H9 (cell line): ENCODE results near the gene OR6V1. TPM values are rescaled to one million over a fixed set of nuclear protein-coding genes. Genes with fewer than 3 reads are reported as not detected.

Experiments
- DNase-seq: peaks from one replicate; pipeline ENCODE4 v3.0.0-alpha.2; 2017
- H2AFZ ChIP-seq: one replicate; pipeline ENCODE4 v1.6.1; 2013; ENCODE audit warnings: mild to moderate bottlenecking, low read length, control low read depth, moderate library complexity
- H2AK5ac ChIP-seq: 2 replicates; pipeline ENCODE4 v1.6.1; 2013; ENCODE audit warnings: low read length, control low read depth, mixed read lengths; ENCODE audit not compliant: insufficient read length
- H2BK120ac ChIP-seq: one replicate; pipeline ENCODE4 v1.6.1; 2013; ENCODE audit warnings: low read depth, mild to moderate bottlenecking, low read length, control low read depth, inconsistent platforms; ENCODE audit not compliant: poor library complexity, severe bottlenecking
- H2BK12ac ChIP-seq: 2 replicates; pipeline ENCODE4 v1.6.1; 2013; ENCODE audit warnings: low read length, control low read depth, mixed read lengths, low read depth; ENCODE audit not compliant: insufficient read length
- H2BK15ac ChIP-seq: 2 replicates; pipeline ENCODE4 v1.6.1; 2013; ENCODE audit warnings: low read depth, low read length, control low read depth
- H2BK20ac ChIP-seq: one replicate; pipeline ENCODE4 v1.6.1; 2013; ENCODE audit warnings: low read depth, mild to moderate bottlenecking, low read length, control low read depth, inconsistent platforms; ENCODE audit not compliant: poor library complexity, severe bottlenecking
- H2BK5ac ChIP-seq: 2 replicates; pipeline ENCODE4 v1.6.1; 2013; ENCODE audit warnings: low read length, control low read depth, mixed read lengths; ENCODE audit not compliant: insufficient read length
- H3K14ac ChIP-seq: 2 replicates; pipeline ENCODE4 v1.6.1; 2013; ENCODE audit warnings: low read length, control low read depth; ENCODE audit not compliant: insufficient read depth
- H3K18ac ChIP-seq: 2 replicates; pipeline ENCODE4 v1.6.1; 2013; ENCODE audit warnings: low read depth, mild to moderate bottlenecking, mixed read lengths, low read length, control low read depth; ENCODE audit not compliant: insufficient read length
- H3K23ac ChIP-seq: 2 replicates; pipeline ENCODE4 v1.6.1; 2013; ENCODE audit warnings: low read length, control low read depth, mixed read lengths, low read depth; ENCODE audit not compliant: insufficient read length
- H3K23me2 ChIP-seq: 2 replicates; pipeline ENCODE4 v1.6.1; 2013; ENCODE audit warnings: low read depth, mild to moderate bottlenecking, mixed read lengths, low read length, control low read depth; ENCODE audit not compliant: insufficient read length, poor library complexity, severe bottlenecking
- H3K27ac ChIP-seq: 2 replicates; pipeline ENCODE4 v1.5.1; 2013; ENCODE audit warnings: low read length, control low read depth, mixed read lengths, low read depth; ENCODE audit not compliant: insufficient read length
- H3K27me3 ChIP-seq: 2 replicates; pipeline ENCODE4 v1.6.1; 2013; ENCODE audit warnings: low read length, control low read depth, inconsistent platforms; ENCODE audit not compliant: insufficient read depth
- H3K4ac ChIP-seq: 2 replicates; pipeline ENCODE4 v1.6.1; 2013; ENCODE audit warnings: low read depth, mild to moderate bottlenecking, control low read depth, inconsistent platforms, low read length, moderate library complexity
- H3K4me1 ChIP-seq: 2 replicates; pipeline ENCODE4 v1.6.1; 2013; ENCODE audit warnings: low read length, control low read depth, inconsistent platforms; ENCODE audit not compliant: insufficient read depth
- H3K4me2 ChIP-seq: 2 replicates; pipeline ENCODE4 v1.6.1; 2013; ENCODE audit warnings: low read length, control low read depth, mixed read lengths; ENCODE audit not compliant: insufficient read length, insufficient read depth
- H3K56ac ChIP-seq: 2 replicates; pipeline ENCODE4 v1.6.1; 2013; ENCODE audit warnings: low read depth, mild to moderate bottlenecking, mixed read lengths, low read length, control low read depth; ENCODE audit not compliant: insufficient read length
- H3K79me1 ChIP-seq: 2 replicates; pipeline ENCODE4 v1.6.1; 2013; ENCODE audit warnings: low read depth, mild to moderate bottlenecking, moderate library complexity, low read length, control low read depth, inconsistent platforms; ENCODE audit not compliant: insufficient read depth, poor library complexity, severe bottlenecking
- H3K79me2 ChIP-seq: 2 replicates; pipeline ENCODE4 v1.6.1; 2013; ENCODE audit warnings: low read length, control low read depth, inconsistent platforms; ENCODE audit not compliant: insufficient read depth
- H3K9ac ChIP-seq: 2 replicates; pipeline ENCODE4 v1.6.1; 2013; ENCODE audit warnings: low read length, control low read depth, mixed read lengths; ENCODE audit not compliant: insufficient read length; ENCODE audit errors: extremely low read depth
- H3K9me3 ChIP-seq: one replicate; pipeline ENCODE4 v1.6.1; 2013; ENCODE audit warnings: low read depth, low read length, inconsistent platforms; ENCODE audit not compliant: control insufficient read depth
- H3T11ph ChIP-seq: one replicate; pipeline ENCODE4 v1.6.1; 2013; ENCODE audit warnings: mild to moderate bottlenecking, low read length, control low read depth, inconsistent platforms
- H4K20me1 ChIP-seq: one replicate; pipeline ENCODE4 v1.6.1; 2013; ENCODE audit not compliant: control insufficient read depth, insufficient read length, insufficient read depth
- H4K5ac ChIP-seq: 2 replicates; pipeline ENCODE4 v1.6.1; 2013; ENCODE audit warnings: low read depth, mild to moderate bottlenecking, mixed read lengths, low read length, control low read depth; ENCODE audit not compliant: insufficient read length
- H4K8ac ChIP-seq: replicated peaks from 2 replicates; pipeline ENCODE4 v1.6.1; 2013; ENCODE audit warnings: low read length, control low read depth, mixed read lengths, low read depth; ENCODE audit not compliant: insufficient read length
- H4K91ac ChIP-seq: 2 replicates; pipeline ENCODE4 v1.6.1; 2013; ENCODE audit warnings: low read depth, mild to moderate bottlenecking, moderate library complexity, mixed read lengths, low read length, control low read depth; ENCODE audit not compliant: insufficient read length
- H3K27ac Mint-ChIP-seq, 3 experiments: 2 replicates in 2 of 3; 3 replicates in 1 of 3; pipeline ENCODE4 v1.8.0; 2020 to 2021; ENCODE audit warnings: mixed read lengths in 3 of 3, mild to moderate bottlenecking in 1 of 3, moderate library complexity in 1 of 3
- H3K27me3 Mint-ChIP-seq: 2 replicates; pipeline ENCODE4 v1.8.0; 2021; ENCODE audit warnings: low read depth, mild to moderate bottlenecking, moderate library complexity, mixed read lengths
- H3K36me3 Mint-ChIP-seq, 3 experiments: 2 replicates in 2 of 3; 3 replicates in 1 of 3; pipeline ENCODE4 v1.8.0; 2020 to 2021; ENCODE audit warnings: low read depth in 3 of 3, mixed read lengths in 3 of 3; ENCODE audit not compliant: insufficient read depth in 1 of 3
- H3K4me1 Mint-ChIP-seq, 2 experiments: 2 replicates each; pipeline ENCODE4 v1.8.0; 2020; ENCODE audit warnings: mixed read lengths in 2 of 2
- H3K4me3 Mint-ChIP-seq, 2 experiments: 2 replicates in 1 of 2; 3 replicates in 1 of 2; pipeline ENCODE4 v1.8.0; 2020 to 2021; ENCODE audit warnings: mild to moderate bottlenecking in 2 of 2, mixed read lengths in 2 of 2, moderate library complexity in 1 of 2
- H3K9me3 Mint-ChIP-seq, 2 experiments: 2 replicates in 1 of 2; 3 replicates in 1 of 2; pipeline ENCODE4 v1.8.0; 2020; ENCODE audit warnings: mild to moderate bottlenecking in 2 of 2, mixed read lengths in 2 of 2, moderate library complexity in 1 of 2
- WGBS: extraction: QIAGEN DNeasy Blood & Tissue Kit; methylation state at CpG from one replicate; pipeline ENCODE4 v1.1.7; 2013; ENCODE audit warnings: missing lambda C conversion rate, low lambda C conversion rate, mixed read lengths; ENCODE audit not compliant: insufficient read length; ENCODE audit errors: extremely low coverage; 5-methylcytosine and 5-hydroxymethylcytosine counted together
- total RNA-seq: library from RNA; stranded (reverse); gene quantifications from 2 replicates; pipeline ENCODE4 v1.2.1, GENCODE V29; 2021
- TF ChIP-seq, protein P1 (sequence below): fragments of 200-600 bp; sonication (generic); conservative IDR thresholded peaks from 3 replicates; pipeline ENCODE4 v1.8.0; 2021; ENCODE audit warnings: antibody characterized with exemption, mild to moderate bottlenecking

Gene OR6V1
- total RNA-seq, 1 experiment from 2014 or later: not detected

DNA sequence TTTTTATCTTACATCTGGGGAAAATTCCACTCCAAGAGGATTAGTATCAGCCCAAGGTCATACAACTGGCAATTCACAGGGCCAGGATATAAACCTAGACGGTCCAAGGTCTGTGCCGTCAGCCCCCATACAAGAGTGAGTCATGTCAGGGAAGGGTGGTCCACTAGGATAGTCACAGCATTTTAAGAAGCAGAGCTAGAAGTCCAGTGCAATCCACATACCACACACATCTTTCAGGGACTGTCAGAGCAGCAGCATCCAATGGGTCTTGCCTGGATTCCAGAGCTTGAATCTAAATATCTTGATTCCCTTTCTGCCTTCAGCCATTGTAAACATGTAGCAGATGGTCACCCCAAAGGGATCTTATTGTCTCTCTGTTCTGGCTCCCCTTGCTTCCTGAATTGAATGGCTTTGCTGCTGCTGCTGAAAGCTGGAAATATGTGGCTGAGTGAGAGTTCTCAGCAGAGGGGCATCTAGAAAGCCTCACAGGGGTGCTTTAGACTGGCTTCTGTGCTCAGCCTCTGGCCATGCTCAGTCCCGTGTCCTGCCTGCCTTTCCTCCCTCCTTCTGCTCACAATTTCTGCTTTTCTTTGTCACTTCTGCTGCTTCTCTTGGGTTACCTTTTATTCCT, 9.9 kb upstream of the OR6V1 start:
- peaks cover 6 to 10% of the 10 kb centered on the region in 2 experiments for H3K4me1 Mint-ChIP-seq
- Histone ChIP-seq H4K91ac (no peak overlapping the region), H4K20me1 (no peaks in the 10 kb centered on the region), H2AK5ac (no peak overlapping the region), H2BK12ac (no peak overlapping the region), H2BK120ac (no peak overlapping the region), H3K27me3 (no peaks in the 10 kb centered on the region; the same call in 1 of the 2 replicates), H3K14ac (no peak overlapping the region), H3K4me2 (no peak overlapping the region), H3K9me3 (no peaks in the 10 kb centered on the region), H4K5ac (no peak overlapping the region), H3K56ac (no peak overlapping the region), H3T11ph (no peak overlapping the region), H2AFZ (no peak overlapping the region), H3K18ac (no peak overlapping the region), H3K27ac (no peak overlapping the region), H3K9ac (no peak overlapping the region), H3K23ac (no peak overlapping the region), H4K8ac (no peak overlapping the region), H3K79me1 (no peaks in the 10 kb centered on the region), H2BK5ac (no peak overlapping the region), H2BK15ac (no peak overlapping the region), H3K79me2 (no peaks in the 10 kb centered on the region), H3K23me2 (no peaks in the 10 kb centered on the region), H3K4ac (no peak overlapping the region), H2BK20ac (no peak overlapping the region), H3K4me1 (no peaks in the 10 kb centered on the region)
- TF ChIP-seq, protein P1, sequence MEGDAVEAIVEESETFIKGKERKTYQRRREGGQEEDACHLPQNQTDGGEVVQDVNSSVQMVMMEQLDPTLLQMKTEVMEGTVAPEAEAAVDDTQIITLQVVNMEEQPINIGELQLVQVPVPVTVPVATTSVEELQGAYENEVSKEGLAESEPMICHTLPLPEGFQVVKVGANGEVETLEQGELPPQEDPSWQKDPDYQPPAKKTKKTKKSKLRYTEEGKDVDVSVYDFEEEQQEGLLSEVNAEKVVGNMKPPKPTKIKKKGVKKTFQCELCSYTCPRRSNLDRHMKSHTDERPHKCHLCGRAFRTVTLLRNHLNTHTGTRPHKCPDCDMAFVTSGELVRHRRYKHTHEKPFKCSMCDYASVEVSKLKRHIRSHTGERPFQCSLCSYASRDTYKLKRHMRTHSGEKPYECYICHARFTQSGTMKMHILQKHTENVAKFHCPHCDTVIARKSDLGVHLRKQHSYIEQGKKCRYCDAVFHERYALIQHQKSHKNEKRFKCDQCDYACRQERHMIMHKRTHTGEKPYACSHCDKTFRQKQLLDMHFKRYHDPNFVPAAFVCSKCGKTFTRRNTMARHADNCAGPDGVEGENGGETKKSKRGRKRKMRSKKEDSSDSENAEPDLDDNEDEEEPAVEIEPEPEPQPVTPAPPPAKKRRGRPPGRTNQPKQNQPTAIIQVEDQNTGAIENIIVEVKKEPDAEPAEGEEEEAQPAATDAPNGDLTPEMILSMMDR: no peak
- WGBS: no CpG with 5 or more reads among the region's 3 CpGs
- H3K4me3 Mint-ChIP-seq: no peak overlapping the region
- no peak for DNase-seq
- no peaks in the 10 kb centered on the region for H3K36me3 Mint-ChIP-seq
- no peaks in the 10 kb centered on the region for H3K9me3 Mint-ChIP-seq
- no peaks in the 10 kb centered on the region; the same call in none of the 2 replicates for H3K27me3 Mint-ChIP-seq
- H3K27ac Mint-ChIP-seq: peak overlapping the region in 1 of 3 experiments; percentile 56; a peak in 3 of 7 replicates
